Epithelial cell of prostate (primary cell): ENCODE results near the gene UMODL1.

Experiments used
- DNase-seq: peaks from one replicate; pipeline ENCODE4 v3.0.0-alpha.2; 2011; ENCODE audit warnings: low read depth, low spot score
- H3K27ac ChIP-seq: fragments of 450-650 bp; 2 replicates; pipeline ENCODE4 v1.5.1; 2017; ENCODE audit warnings: mild to moderate bottlenecking

Gene UMODL1

DNA sequence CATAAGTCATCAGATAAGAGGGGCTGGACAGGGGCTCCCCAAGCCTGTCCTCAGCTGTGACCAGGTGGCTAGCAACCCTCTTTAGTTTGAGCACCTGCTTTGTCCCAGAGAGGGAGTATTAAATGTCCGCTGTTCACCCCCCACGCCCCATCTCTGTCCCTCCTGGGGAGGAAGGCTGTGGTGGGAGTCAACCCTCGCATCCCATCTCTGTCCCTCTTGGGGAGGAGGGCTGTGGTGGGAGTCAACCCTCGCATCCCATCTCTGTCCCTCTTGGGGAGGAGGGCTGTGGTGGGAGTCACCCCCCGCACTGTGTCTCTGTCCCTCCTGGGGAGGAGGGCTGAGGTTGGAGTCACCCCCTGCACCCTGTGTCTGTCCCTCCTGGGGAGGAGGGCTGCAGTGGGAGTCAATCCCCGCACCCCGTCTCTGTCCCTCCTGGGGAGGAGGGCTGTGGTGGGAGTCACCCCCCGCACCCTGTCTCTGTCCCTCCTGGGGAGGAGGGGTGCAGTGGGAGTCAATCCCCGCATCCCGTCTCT, 75.2 kb downstream of the UMODL1 start:
- H3K27ac ChIP-seq: no peak overlapping the region
- no peak for DNase-seq

- H3K27ac ChIP-seq: no peak overlapping the region
- DNase-seq: no peak
Measured at GRCh38 chr21:42146821-42147220, 75.7 kb downstream of the UMODL1 start.

- DNase-seq: no peak
Measured at GRCh38 chr21:42147386-42148020, 76.4 kb downstream of the UMODL1 start.

DNA sequence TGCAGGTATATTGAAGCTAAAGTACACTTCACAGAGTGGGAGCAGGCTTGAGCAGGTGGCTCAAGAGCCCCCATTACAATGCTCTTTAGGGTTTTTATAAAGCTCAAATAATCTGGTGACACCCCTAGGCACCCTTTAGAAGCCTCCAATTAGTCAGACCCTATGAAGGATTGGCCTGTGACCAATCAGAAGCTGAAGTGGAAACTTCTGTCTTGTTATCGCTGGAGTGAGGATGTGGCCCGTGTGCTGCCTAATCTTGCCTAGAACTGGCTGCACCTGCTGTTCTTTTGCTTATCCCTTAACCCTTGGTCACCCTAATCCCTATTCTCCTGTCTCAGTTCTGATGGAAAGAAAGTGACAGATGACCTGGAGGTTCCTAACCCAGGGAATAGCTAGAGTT, 77.0 kb downstream of the UMODL1 start:
- no peak overlapping the region for H3K27ac ChIP-seq
- DNase-seq: no peak

More at GRCh38 chr21:42147386-42148020, 76.4 kb downstream of the UMODL1 start:
- H3K27ac ChIP-seq: no peak overlapping the region

GRCh38 chr21:42148584-42148983, 77.5 kb downstream of the UMODL1 start:
- DNase-seq: no peak
- H3K27ac ChIP-seq: no peak overlapping the region

DNA sequence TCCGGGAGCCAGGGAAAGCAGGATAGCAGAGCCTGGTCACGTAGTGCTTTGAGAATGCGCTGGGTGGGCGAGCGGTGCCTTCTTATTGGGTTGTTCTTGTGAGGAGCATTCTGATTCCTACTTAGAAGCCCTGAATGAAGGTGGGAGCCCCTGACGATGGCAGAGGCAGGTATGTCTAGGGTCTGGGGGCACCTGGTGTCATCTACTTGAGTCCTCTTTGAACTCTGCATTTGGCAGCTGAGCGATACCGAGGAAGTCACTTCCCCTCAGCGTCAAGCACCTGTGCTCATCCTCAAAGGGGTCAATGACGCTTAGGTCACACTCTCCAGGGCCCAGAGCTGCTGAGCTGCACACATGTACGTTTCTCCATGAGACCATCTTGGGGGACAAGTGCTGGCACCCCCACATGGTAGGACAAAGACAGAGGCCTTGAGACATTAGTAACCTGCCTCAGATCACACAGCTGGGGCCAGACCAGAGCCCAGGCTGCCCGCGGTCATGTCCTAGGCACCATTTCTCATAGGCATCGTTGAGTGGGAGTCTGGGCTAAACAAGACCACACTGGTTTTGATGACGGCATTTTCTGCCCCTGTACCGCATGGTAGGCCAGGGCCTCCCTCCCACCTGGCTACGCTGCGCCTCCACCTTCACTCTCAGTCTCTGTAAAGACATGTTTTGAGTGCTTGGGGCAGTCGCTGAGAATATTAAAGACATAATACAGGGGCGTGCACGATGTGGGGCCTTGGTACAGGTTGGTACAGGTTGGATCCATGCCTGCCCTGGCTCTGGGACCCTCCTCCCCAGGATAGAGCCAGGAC, 78.7 kb downstream of the UMODL1 start:
- no peak for DNase-seq
- no peak overlapping the region for H3K27ac ChIP-seq

- no peak for DNase-seq
Measured at GRCh38 chr21:42150474-42151085, 79.5 kb downstream of the UMODL1 start.

DNA sequence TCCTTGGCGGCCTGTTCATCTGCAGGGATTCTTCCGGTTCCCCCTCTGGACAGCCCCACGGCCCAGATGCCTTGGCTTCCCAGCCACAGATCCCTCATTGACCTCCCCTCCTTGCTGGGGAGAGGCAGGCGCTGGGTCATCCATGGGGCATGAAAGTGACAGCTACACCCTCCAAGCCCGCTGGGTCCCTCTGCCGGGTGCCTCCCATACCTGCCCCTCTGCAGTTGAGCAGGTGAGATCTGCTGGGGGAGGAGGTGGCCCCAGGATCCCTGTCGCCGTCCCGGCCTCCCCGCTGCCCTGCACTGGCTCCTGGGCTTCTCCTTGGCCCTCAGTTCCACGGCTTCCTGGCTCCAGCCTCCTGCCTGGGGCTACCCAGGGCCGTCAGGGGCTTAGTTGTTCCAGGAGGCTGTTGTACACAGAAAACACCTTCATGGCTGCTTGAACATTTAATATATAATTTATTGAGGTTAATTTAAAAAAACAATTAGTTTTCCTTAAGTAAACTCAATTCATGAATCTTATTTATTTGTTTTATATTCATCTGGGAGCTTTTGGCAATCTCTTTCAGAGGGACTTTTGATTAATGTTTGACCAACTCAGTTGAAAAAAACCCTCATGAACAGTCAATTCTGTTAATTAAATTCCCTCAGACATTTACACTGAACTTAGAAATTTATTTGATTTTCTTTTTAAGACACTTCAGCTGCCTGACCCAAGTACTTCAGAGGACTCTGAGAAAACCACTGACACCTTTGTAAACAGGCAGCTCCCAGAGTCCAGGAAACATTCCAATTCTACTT, 80.2 kb downstream of the UMODL1 start:
- DNase-seq: no peak
- no peak overlapping the region for H3K27ac ChIP-seq

More at GRCh38 chr21:42150474-42151085, 79.5 kb downstream of the UMODL1 start:
- no peak overlapping the region for H3K27ac ChIP-seq

DNA sequence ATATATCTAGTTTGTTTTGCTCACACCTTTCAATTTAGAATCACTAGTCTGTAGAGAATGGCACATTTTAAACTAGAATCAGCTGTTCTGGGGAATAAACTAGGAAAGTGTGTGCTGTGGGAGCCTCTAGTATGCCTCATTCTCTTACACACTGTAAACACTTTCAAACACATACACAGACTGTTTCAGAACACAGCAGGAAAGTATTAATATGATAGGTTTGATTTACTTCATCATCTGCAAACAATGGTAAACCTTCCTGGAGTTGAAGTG, 80.8 kb downstream of the UMODL1 start:
- no peak overlapping the region for H3K27ac ChIP-seq
- no peak for DNase-seq

DNA sequence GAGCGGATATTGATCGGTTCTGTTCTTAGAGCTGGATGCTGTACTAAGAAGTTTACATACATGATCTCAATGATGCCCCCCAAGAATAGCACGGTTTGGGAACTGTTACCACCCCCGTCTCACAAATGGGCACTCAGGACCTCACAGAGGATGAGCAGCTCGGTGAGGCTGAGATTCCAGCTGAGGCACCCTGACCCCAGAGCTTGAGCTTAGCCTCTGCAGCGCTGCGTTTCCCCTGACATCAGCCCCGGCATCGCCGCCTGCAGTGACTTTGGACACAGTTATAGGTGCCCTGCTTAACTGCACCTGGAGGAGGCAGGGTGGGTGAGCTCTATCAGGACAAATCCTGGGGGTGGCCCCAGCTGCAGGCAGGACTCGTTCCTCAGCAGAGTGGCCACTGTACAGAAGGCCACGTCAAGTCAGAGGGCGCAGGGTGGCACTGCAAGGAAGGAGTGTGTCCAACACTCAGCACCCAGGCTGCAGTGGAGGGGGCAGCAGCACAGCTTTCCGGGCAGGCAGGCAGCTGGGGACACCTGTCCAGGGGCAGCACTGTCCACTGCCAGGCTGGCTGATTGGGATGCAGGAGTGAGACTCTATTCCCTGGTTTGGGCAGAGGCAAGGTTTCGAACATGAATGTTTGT, 82.0 kb downstream of the UMODL1 start:
- DNase-seq: no peak
- no peak overlapping the region for H3K27ac ChIP-seq

GRCh38 chr21:42153746-42154145, 82.6 kb downstream of the UMODL1 start:
- no peak overlapping the region for H3K27ac ChIP-seq
- DNase-seq: no peak

GRCh38 chr21:42154237-42155044, 83.3 kb downstream of the UMODL1 start:
- H3K27ac ChIP-seq: no peak overlapping the region
- DNase-seq: no peak

DNA sequence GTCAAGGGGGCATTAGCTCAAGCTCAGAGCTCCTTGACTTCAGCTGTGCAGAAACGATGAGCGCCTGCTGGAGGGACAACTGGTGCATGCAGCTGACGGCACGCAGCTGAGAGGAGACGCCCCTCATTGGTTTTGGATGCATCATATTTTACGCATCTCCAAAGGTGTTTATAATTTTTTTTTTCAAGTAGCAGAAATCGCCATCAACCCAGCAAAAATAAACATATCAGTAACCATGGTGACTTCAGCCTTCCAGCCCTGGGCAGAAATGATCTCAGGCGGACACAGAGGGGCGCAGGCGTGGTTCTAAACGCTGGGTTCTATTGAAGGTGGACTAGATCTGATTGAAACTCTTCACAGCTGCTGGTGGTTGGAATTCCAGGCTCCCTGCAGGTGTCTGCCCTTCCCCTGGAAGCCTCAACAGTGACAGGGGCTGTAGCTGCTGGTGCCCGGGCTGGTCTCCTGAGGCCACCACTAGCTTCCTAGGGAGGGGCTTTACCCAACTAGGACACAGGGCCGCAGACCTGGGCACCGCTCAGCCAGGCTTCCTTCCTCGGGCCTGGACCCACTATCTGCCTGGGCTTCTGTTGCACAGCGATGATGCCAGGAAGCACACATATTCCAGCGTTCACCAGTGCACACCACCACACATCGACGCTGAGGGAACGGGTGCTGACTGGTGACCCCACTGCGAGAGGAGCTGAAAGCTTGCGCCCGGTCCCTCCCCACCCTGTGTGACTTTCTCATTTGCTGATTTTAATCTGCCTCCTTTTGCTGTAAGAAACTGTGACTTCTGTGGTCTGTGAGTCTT, 84.1 kb downstream of the UMODL1 start:
- H3K27ac ChIP-seq: no peak overlapping the region
- DNase-seq: no peak

- H3K27ac ChIP-seq: no peak overlapping the region
- DNase-seq: no peak
Measured at GRCh38 chr21:42156690-42157605, 85.8 kb downstream of the UMODL1 start.

- no peak overlapping the region for H3K27ac ChIP-seq
- no peak for DNase-seq
Measured at GRCh38 chr21:42157606-42158310, 86.6 kb downstream of the UMODL1 start.

DNA sequence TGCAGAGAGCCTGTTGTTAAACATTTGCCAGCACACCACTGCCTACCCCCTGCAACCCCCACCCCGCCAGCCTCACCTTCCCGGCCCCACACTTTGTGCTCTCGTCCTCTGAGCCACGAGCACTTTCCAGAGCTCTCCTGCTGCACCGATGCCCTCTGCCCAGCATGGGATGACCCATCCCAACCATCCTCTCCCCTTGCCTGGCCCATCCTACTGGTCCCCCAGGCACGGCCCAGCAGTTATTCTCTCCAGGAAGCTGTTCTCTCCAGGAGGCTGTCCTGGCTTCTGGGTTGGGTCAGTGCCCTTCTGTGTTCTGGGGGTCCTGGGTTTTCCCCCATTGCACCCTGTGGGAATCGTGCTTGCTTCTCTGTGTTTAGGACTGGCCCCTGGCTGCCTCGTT, 87.7 kb downstream of the UMODL1 start:
- H3K27ac ChIP-seq: no peak overlapping the region
- no peak for DNase-seq

- no peak overlapping the region for H3K27ac ChIP-seq
- no peak for DNase-seq
Measured at GRCh38 chr21:42159560-42160110, 88.5 kb downstream of the UMODL1 start.
